ENCODE results near the gene ARHGAP25. TPM values are rescaled to one million over a fixed set of nuclear protein-coding genes. Genes with fewer than 3 reads are reported as not detected.

Gene ARHGAP25
- total and polyA plus RNA-seq, 7 donors: 1.1 to 4.8 (median 1.9) TPM

Other genes with a start within 250 kb of the ARHGAP25 start
- gene PROKR1, start 91.2 kb upstream of the ARHGAP25 start, total RNA-seq: not detected
- gene PROKR1, start 91.2 kb upstream of the ARHGAP25 start, polyA plus RNA-seq: under 1 TPM; 0.01 to 0.03 (median 0.03) TPM
- under 1 TPM in 2 of 4 donors, not detected in 2; 0.17 to 0.27 TPM for gene BMP10, start 136.6 kb downstream of the ARHGAP25 start, total RNA-seq
- gene BMP10, start 136.6 kb downstream of the ARHGAP25 start, polyA plus RNA-seq: not detected
- not detected for gene GKN2, start 218.1 kb downstream of the ARHGAP25 start, total RNA-seq
- not detected for gene GKN2, start 218.1 kb downstream of the ARHGAP25 start, polyA plus RNA-seq
- not detected for gene GKN1, start 239.8 kb downstream of the ARHGAP25 start, total RNA-seq
- under 1 TPM in 2 of 3 donors, not detected in 1; 0.21 to 0.23 TPM for gene GKN1, start 239.8 kb downstream of the ARHGAP25 start, polyA plus RNA-seq